ENCODE data around the gene IL11RA.
A peak's percentile ranks its signal among the peaks of the same experiment; 100 is the strongest.

IL11RA gene

GRCh38 chr9:34686231-34686630, 34.2 kb downstream of the IL11RA start:
- DNase-seq (ENCODE audit: low read depth in 2 of 2), result no peak

- DNase-seq (ENCODE audit: low read depth in 2 of 2), result no peak
Measured at GRCh38 chr9:34686732-34687131, 34.7 kb downstream of the IL11RA start.

GRCh38 chr9:34687276-34688030, 35.5 kb downstream of the IL11RA start:
- DNase-seq (ENCODE audit: low read depth in 2 of 2), result no peak

- DNase-seq (ENCODE audit: low read depth in 2 of 2), result no peak
Measured at GRCh38 chr9:34688329-34689115, 36.5 kb downstream of the IL11RA start.

GRCh38 chr9:34689116-34689470, 37.1 kb downstream of the IL11RA start:
- DNase-seq (ENCODE audit: low read depth in 2 of 2), result no peak

GRCh38 chr9:34689512-34689911, 37.5 kb downstream of the IL11RA start:
- no peak for DNase-seq (ENCODE audit: low read depth in 2 of 2)

- DNase-seq (ENCODE audit: low read depth in 2 of 2), result no peak
Measured at GRCh38 chr9:34690983-34691935, 39.3 kb downstream of the IL11RA start, which contains the start of gene CCL19. TSS of gene CCL19 (minus strand) at chr9:34691276. CDS start at chr9:34691139, 137 bp downstream.

- no peak for DNase-seq (ENCODE audit: low read depth in 2 of 2)
Measured at GRCh38 chr9:34691936-34692315, 39.9 kb downstream of the IL11RA start.

- no peak for DNase-seq (ENCODE audit: low read depth in 2 of 2)
Measured at GRCh38 chr9:34693560-34693959, 41.6 kb downstream of the IL11RA start.

GRCh38 chr9:34694811-34695210, 42.8 kb downstream of the IL11RA start:
- DNase-seq (ENCODE audit: low read depth in 2 of 2), result no peak

GRCh38 chr9:34701023-34701768, 49.2 kb downstream of the IL11RA start:
- DNase-seq (ENCODE audit: low read depth in 2 of 2), result peak; percentile 41 to 58

- DNase-seq (ENCODE audit: low read depth in 2 of 2), result peak; percentile 62 to 72
Measured at GRCh38 chr9:34701769-34702736, 50.1 kb downstream of the IL11RA start.

GRCh38 chr9:34707130-34707529, 55.1 kb downstream of the IL11RA start:
- DNase-seq (ENCODE audit: low read depth in 2 of 2), result no peak

GRCh38 chr9:34709196-34709978, 57.4 kb downstream of the IL11RA start:
- no peak for DNase-seq (ENCODE audit: low read depth in 2 of 2)

GRCh38 chr9:34710023-34710422, 58.0 kb downstream of the IL11RA start, which contains the start of gene CCL21:
TSS of gene CCL21 (minus strand) at chr9:34710136. CDS start at chr9:34710066, 70 bp downstream.
- no peak for DNase-seq (ENCODE audit: low read depth in 2 of 2)

Measured in stimulated activated CD8-positive, alpha-beta memory T cell treated with anti-CD3 and anti-CD28 coated beads, Interleukin-2, amount 100 ng/mL, for 1 hour (primary cell).